Measurements from ENCODE around the gene PDPR.

GRCh38 chr16:70162041-70162451 is 47.9 kb downstream of the PDPR start:
- TF ChIP-seq, protein P1, sequence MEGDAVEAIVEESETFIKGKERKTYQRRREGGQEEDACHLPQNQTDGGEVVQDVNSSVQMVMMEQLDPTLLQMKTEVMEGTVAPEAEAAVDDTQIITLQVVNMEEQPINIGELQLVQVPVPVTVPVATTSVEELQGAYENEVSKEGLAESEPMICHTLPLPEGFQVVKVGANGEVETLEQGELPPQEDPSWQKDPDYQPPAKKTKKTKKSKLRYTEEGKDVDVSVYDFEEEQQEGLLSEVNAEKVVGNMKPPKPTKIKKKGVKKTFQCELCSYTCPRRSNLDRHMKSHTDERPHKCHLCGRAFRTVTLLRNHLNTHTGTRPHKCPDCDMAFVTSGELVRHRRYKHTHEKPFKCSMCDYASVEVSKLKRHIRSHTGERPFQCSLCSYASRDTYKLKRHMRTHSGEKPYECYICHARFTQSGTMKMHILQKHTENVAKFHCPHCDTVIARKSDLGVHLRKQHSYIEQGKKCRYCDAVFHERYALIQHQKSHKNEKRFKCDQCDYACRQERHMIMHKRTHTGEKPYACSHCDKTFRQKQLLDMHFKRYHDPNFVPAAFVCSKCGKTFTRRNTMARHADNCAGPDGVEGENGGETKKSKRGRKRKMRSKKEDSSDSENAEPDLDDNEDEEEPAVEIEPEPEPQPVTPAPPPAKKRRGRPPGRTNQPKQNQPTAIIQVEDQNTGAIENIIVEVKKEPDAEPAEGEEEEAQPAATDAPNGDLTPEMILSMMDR (IDR thresholded peaks at IDR 0.05; ENCODE audit: insufficient read depth, low read length): no peak
- TF ChIP-seq, protein P2, sequence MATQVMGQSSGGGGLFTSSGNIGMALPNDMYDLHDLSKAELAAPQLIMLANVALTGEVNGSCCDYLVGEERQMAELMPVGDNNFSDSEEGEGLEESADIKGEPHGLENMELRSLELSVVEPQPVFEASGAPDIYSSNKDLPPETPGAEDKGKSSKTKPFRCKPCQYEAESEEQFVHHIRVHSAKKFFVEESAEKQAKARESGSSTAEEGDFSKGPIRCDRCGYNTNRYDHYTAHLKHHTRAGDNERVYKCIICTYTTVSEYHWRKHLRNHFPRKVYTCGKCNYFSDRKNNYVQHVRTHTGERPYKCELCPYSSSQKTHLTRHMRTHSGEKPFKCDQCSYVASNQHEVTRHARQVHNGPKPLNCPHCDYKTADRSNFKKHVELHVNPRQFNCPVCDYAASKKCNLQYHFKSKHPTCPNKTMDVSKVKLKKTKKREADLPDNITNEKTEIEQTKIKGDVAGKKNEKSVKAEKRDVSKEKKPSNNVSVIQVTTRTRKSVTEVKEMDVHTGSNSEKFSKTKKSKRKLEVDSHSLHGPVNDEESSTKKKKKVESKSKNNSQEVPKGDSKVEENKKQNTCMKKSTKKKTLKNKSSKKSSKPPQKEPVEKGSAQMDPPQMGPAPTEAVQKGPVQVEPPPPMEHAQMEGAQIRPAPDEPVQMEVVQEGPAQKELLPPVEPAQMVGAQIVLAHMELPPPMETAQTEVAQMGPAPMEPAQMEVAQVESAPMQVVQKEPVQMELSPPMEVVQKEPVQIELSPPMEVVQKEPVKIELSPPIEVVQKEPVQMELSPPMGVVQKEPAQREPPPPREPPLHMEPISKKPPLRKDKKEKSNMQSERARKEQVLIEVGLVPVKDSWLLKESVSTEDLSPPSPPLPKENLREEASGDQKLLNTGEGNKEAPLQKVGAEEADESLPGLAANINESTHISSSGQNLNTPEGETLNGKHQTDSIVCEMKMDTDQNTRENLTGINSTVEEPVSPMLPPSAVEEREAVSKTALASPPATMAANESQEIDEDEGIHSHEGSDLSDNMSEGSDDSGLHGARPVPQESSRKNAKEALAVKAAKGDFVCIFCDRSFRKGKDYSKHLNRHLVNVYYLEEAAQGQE (IDR thresholded peaks at IDR 0.05; ENCODE audit: insufficient replicate concordance, low read depth): no peak
- no peak for TF ChIP-seq POLR2AphosphoS5 (IDR thresholded peaks at IDR 0.05; ENCODE audit: low read depth)

Measured in HL-60 (cell line).